Testis (tissue), 3 donors: ENCODE measurements around the gene MYOM1. TPM values are rescaled to one million over a fixed set of nuclear protein-coding genes. Genes with fewer than 3 reads are reported as not detected.

Experiments used
- DNase-seq: peaks from one replicate; pipeline ENCODE4 v3.0.0-alpha.2; 2019
- H3K27ac ChIP-seq, 2 donors: fragments of 200-600 bp; sonication (generic); one replicate each; pipeline ENCODE4 v1.5.1; 2019
- H3K27me3 ChIP-seq: fragments of 200-600 bp; sonication (generic); one replicate; pipeline ENCODE4 v1.5.1; 2019
- H3K36me3 ChIP-seq: fragments of 200-600 bp; sonication (generic); one replicate; pipeline ENCODE4 v1.5.1; 2017; ENCODE audit warnings: low read depth; ENCODE audit errors: missing control alignments
- H3K4me1 ChIP-seq: fragments of 200-600 bp; sonication (generic); one replicate; pipeline ENCODE4 v1.5.1; 2019
- H3K4me3 ChIP-seq, 2 donors: fragments of 200-600 bp; sonication (generic); one replicate each; pipeline ENCODE4 v1.5.1; 2017 to 2019
- H3K9me3 ChIP-seq: fragments of 200-600 bp; sonication (generic); one replicate; pipeline ENCODE4 v1.5.1; 2017
- POLR2A ChIP-seq: fragments of 450-650 bp; IDR thresholded peaks from one replicate; pipeline ENCODE4 v1.6.1; 2017; ENCODE audit warnings: antibody characterized with exemption, mild to moderate bottlenecking, moderate library complexity
- whole genome bisulfite sequencing, 2 donors: methylation state at CpG; one replicate each; pipeline ENCODE4 v1.1.5; 2018; 5-methylcytosine and 5-hydroxymethylcytosine counted together
- intact Hi-C: fragments of 100-400 bp; cut with DNase I; formaldehyde crosslinking; loops from one replicate; pipeline ENCODE4 v1.15.1; 2023; ENCODE audit warnings: low total_unique reads
- polyA plus RNA-seq: library from polyadenylated mRNA; stranded (reverse); fragments of 350-450 nt; fragmentation: Illumina TruSeq; extraction: RNeasy Lipid Tissue Mini Kit (QIAGEN cat#74804); gene quantifications from one replicate; pipeline ENCODE4 v1.2.3, GENCODE V29; 2014; ENCODE audit warnings: low read depth, low replicate concordance; ENCODE audit not compliant: insufficient read depth
- total RNA-seq, 2 donors: library from RNA; depleted of rRNA; stranded (reverse); fragments of >200 nt; gene quantifications; one replicate each; pipeline ENCODE4 v1.2.3, GENCODE V29; 2016
- TF ChIP-seq, protein P1 (sequence below), 3 experiments: fragments of 450-650 bp in 2 of 3; fragments of 200-600 bp in 1 of 3; sonication (generic) in 1 of 3; IDR thresholded peaks; one replicate each; pipeline ENCODE4 v1.5.1; 2016 to 2019; ENCODE audit warnings: antibody characterized with exemption in 3 of 3, mild to moderate bottlenecking in 2 of 3, moderate library complexity in 1 of 3

The MYOM1 gene
- total and polyA plus RNA-seq, 3 donors from 2014 or later: 9.1 to 19.9 (median 16.9) TPM

DNA sequence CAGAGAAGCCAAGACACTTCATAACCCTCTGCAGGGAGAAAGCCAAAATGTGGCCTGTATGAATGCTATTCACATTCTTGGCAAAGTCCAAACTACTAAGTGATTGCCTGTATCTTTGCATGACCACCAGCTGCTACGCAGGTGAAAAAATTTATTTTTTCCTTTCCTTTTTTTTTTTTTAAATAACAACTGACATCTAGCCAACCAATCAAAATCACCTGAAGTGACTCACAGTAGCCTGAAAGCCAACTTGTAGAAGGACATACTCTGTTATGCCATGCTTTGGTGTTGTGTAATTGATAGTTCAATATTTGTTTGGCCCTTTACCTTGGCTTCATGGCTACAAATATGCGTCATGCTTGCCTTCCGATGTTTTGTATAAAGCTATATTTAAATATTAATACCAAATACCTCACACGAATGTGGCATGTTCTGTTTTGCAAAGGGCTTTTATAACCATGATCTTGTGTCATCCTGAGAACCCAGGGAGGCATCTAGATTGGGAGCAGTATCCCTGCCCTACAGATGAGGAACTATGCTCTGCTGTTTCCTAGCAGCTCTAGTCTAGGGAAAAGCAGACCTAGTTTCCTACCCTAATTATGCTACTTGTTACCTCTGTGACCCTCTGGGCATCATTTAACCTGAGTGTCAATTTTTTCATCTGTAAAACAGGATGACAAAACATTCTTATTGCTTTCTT is 102.1 kb downstream of the MYOM1 start:
- H3K27me3 ChIP-seq: no peaks in the 10 kb centered on the region
- 92 to 95% methylated on average over 4 of the region's 4 CpGs for WGBS, 2 donors
- DNase-seq: no peak
- no peaks in the 10 kb centered on the region for H3K4me1 ChIP-seq
- H3K36me3 ChIP-seq: no peaks in the 10 kb centered on the region
- intact Hi-C loops: no loop called here
- no peaks in the 10 kb centered on the region for H3K9me3 ChIP-seq
- H3K4me3 ChIP-seq: no peak overlapping the region
- TF ChIP-seq, protein P1, sequence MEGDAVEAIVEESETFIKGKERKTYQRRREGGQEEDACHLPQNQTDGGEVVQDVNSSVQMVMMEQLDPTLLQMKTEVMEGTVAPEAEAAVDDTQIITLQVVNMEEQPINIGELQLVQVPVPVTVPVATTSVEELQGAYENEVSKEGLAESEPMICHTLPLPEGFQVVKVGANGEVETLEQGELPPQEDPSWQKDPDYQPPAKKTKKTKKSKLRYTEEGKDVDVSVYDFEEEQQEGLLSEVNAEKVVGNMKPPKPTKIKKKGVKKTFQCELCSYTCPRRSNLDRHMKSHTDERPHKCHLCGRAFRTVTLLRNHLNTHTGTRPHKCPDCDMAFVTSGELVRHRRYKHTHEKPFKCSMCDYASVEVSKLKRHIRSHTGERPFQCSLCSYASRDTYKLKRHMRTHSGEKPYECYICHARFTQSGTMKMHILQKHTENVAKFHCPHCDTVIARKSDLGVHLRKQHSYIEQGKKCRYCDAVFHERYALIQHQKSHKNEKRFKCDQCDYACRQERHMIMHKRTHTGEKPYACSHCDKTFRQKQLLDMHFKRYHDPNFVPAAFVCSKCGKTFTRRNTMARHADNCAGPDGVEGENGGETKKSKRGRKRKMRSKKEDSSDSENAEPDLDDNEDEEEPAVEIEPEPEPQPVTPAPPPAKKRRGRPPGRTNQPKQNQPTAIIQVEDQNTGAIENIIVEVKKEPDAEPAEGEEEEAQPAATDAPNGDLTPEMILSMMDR (IDR thresholded peaks at IDR 0.05): no peak
- TF ChIP-seq POLR2A: no peak
- no peak overlapping the region for H3K27ac ChIP-seq

DNA sequence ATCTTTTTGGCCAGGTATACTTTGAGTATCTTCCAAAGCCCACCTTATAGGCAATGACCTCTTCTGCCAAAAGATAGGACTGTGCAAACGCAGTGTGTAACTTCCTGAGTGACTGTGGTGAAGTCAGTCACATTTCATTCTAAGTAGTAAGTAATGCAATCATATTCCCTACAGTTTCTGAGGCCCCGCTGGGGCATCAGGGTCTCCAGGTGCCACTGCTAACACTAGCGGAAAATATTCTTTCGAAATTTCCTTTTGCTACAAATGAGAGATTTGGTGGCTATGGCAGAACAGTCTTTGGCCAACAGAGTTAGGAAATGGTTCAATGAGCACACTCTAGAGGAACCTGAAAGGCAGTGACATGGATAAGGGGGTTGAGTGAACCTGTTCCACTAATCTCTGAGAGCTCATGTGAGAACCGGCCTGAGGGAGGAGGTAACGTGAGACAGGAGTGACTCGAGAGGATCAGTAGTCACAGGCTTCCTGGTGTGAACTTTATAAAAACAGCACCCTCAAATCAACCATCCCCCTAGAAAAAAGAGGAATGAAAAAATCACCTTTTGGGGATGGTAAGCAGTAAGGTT is 104.2 kb downstream of the MYOM1 start:
- 92 to 96% methylated on average over 7 of the region's 7 CpGs for WGBS, 2 donors
- H3K9me3 ChIP-seq: no peaks in the 10 kb centered on the region
- no peaks in the 10 kb centered on the region for H3K27me3 ChIP-seq
- H3K4me1 ChIP-seq: no peaks in the 10 kb centered on the region
- no peak for DNase-seq
- TF ChIP-seq POLR2A: no peak
- TF ChIP-seq, protein P1 (IDR thresholded peaks at IDR 0.05): no peak
- no peak overlapping the region for H3K27ac ChIP-seq
- intact Hi-C loops: no loop called here
- no peaks in the 10 kb centered on the region for H3K36me3 ChIP-seq
- no peak overlapping the region for H3K4me3 ChIP-seq

DNA sequence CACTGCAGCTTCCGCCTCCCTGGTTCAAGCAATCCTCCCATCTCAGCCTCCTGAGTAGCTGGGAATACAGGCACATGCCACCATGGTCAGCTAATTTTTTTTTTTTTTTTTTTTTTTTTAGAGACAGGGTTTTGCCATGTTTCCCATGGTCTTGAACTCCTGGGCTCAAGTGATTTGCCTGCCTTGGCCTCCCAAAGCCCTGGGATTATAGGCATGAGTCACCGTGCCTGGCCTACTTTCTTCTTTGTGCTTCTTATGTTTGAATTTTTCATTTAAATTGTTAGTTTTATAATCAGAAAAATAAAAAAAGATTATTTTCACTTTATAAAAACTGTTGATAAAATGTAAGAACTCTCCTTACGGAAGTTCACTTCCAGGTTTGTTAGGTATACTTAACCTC is 105.3 kb downstream of the MYOM1 start:
- TF ChIP-seq POLR2A: no peak
- TF ChIP-seq, protein P1 (IDR thresholded peaks at IDR 0.05): no peak

DNA sequence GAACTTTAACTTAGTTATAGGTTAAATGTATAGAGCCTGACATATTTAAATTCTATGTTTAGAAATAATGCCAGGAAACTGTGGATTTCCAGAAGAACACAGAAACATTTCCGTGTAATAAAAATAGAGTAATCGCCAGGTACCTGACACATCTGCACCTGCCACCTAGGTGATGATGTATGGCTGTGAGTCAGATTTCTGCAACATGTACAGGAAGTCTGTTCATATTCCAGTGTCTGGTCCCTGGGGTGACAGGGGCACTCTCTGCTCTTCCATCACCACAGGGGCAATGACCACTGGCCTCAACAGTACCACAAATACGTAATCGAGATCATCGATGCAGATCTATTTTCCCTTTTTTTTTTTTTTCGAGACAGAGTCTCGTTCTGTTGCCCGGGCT is 105.7 kb downstream of the MYOM1 start:
- Histone ChIP-seq H3K4me3 (no peak overlapping the region), H3K27ac (no peak overlapping the region), H3K9me3 (no peaks in the 10 kb centered on the region), H3K4me1 (no peaks in the 10 kb centered on the region), H3K27me3 (no peaks in the 10 kb centered on the region), H3K36me3 (no peaks in the 10 kb centered on the region)
- 80 to 86% methylated on average over 8 of the region's 8 CpGs for WGBS, 2 donors
- intact Hi-C loops: no loop called here
- DNase-seq: no peak
- TF ChIP-seq, protein P1 (IDR thresholded peaks at IDR 0.05): no peak
- no peak for TF ChIP-seq POLR2A

More for the DNA sequence above, 105.3 kb downstream of the MYOM1 start:
- Histone ChIP-seq H3K36me3 (no peaks in the 10 kb centered on the region), H3K4me1 (no peaks in the 10 kb centered on the region), H3K27me3 (no peaks in the 10 kb centered on the region), H3K4me3 (no peak overlapping the region), H3K27ac (no peak overlapping the region), H3K9me3 (no peaks in the 10 kb centered on the region)
- WGBS, 2 donors: 66 to 67% methylated on average over 3 of the region's 3 CpGs
- no peak for DNase-seq
- intact Hi-C loops: no loop called here
